HL-60/S4 treated with retinoic acid at 250 ng/mL for 4 days and 3 days (cell line): Measurements from ENCODE around the gene ZMYM2.

Source experiments
- in situ Hi-C: fragments of 300-500 bp; cut with MboI; formaldehyde crosslinking; loops from 2 replicates; pipeline ENCODE4 v1.7.0; 2022; ENCODE audit warnings: low sequenced_read_pairs

Gene ZMYM2

DNA sequence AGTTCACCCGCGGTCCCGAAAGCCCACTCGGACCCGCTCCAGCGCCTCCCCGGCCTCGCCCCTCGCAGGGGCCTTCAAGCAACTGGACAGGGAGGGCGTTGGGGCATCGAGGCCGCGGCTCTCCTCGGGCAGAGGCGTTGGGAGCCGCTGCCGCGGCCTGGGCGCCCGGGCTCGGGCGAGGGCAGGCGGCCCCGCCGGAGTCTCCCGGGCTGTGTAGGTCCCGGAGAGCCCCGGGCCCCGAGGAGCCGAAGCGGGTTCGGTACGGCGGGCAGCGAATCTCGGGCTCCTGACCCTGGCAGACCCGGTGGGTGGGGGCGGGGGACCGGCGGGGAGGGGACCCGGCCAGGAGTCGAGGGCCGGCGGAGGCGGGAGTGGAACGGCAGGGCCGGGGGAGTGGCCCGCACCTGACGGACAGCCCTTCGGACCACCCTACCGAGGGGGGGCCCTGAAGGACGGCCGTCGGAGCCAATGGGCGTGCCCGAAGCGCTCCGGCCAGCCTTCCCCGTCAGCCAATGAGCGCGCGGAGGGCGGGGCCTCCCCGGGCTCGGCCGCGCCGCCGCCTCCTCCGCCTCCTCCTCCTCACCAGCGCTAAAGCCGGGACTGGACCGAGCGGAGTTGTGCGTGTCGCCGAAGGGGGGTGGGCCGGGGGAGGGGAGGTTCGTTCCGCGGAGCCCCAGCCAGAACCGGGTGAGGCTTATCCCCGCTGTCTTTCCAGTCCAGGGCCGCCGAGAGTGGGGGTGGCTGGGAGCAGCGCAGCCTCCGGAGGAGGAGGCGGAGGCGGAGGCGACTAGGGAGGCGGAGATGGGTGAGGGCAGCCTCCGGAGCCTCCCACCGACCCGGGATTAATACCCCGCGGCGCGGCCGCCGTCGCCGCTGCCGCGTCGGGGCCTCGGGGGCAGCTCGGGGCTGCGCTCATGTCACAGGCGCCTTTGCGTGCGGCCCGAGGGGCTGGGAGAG is at the start of gene ZMYM2:
Gene ZMYM2, plus strand, starts transcription at position 573 of the 957 bp plus-strand sequence. CDS start 34,346 bp downstream, outside the sequence.
- in situ Hi-C loops, result no loop called here

DNA sequence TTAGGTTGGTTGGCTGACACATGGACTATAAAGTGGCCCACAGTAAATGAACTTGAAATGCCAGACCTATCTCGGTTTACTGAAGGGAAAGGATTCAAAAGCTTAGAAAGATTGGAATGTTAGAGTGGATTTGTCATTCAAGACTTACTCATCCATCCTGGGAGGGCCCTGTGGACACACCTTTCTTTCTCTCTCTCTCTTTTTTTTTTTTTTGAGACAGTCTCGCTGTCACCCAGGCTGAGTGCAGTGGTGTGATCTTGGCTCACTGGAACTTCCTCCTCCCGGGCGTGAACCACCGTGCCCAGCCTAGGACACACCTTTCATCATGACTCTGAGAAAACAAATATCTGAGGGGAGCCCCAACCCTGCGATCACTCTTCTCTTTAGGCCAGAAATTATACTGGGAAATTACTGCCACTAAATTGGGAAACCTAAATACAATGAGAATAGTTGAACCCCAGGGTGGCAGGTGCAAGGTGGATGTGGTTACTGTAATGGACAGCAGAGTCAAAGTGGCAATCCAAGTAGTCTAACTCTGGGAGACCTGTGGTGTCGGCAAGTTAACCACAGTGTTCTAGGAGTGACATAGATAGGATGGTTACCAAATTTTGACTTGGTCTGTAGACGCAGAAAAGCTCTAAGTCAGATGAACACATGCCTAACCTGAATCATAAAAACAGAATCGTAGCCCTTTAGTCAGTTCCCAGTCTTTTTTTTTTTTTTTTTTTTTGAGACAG is 48.0 kb upstream of the ZMYM2 start:
- in situ Hi-C loops, result no loop called here

DNA sequence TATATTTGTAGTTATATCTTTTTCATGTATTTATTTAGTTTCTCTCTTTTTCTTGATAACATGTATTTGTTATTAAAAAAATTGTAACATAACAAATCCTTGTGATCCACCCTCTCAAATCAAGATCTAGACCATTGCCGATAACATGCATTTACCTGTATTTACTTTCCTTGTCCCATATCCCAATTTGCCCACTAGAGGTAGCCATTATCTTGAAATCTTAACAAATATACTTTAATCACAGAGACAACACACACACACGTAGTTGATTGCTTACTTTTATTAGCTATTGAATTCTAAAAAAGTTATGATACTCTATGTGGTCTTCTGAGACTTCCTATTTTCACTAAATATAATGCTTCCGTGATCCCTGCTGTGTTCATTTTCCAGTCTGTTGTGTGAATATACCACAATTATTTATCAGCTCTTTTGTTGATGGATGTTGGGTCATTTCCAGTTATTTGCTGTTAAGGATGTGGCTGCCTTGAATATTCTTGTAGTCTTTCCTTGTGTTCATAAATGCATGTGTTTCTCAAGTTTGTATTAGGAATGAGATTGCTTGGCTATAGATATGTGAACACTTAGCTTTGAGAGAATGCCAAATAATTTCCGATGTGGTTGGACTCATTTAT is 31.3 kb upstream of the ZMYM2 start:
- in situ Hi-C loops, result no loop called here

DNA sequence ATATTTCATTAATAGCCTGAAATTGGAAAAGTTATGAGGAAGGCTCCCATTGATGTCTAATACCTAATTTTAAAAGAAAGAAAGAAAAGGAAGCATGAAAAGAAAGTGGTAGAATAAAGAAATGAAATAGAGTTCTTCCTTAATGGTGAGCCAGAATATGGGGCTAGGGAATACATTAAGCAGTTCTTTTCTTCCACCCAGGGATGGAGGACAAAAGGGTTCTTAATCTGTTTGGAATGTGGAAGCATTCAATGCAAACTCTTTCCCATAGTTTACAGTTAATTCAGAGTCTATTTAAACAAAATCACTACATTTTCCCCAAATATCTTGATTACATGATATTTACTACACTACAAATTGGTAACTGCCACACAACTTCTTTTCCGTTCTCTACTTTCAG is 18.4 kb upstream of the ZMYM2 start:
- in situ Hi-C loops, result no loop called here

DNA sequence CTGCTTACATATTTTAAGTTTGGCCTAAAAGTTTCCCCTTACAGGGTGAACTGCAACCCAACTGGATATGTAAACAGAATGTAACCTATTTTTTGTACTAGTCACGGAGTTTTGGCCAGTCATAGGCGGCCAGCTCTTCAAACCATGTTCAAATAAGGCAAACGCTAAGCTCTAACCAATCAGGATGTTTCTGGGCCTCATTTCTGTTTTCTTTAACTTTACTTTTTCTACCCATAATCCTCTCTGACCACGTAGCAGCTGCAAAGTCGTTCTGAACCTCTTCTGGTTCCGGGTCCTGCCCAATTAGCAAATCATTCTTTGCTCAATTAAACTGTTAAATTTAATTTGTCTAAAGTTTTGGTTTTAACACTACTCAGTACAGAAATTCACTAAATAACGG is 8.2 kb upstream of the ZMYM2 start:
- in situ Hi-C loops, result no loop called here

DNA sequence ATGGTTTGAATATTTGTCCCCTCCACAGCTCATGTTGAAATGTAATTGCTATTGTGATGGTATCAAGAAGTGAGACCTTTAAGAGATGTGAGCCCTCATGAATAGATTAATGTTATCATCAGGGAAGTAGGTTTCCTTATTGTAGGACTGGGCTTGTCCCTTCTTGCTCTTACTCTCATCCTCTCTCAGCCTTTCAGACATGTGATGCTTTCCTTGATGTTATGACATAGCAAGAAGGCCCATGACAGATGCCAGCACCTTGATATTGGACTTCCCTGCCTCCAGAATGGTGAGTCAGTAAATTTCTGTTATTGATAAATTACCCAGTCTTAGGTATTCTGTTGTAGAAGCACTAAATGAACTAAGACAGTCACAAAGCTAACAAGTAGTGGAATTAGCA is 5.7 kb upstream of the ZMYM2 start:
- in situ Hi-C loops, result no loop called here

DNA sequence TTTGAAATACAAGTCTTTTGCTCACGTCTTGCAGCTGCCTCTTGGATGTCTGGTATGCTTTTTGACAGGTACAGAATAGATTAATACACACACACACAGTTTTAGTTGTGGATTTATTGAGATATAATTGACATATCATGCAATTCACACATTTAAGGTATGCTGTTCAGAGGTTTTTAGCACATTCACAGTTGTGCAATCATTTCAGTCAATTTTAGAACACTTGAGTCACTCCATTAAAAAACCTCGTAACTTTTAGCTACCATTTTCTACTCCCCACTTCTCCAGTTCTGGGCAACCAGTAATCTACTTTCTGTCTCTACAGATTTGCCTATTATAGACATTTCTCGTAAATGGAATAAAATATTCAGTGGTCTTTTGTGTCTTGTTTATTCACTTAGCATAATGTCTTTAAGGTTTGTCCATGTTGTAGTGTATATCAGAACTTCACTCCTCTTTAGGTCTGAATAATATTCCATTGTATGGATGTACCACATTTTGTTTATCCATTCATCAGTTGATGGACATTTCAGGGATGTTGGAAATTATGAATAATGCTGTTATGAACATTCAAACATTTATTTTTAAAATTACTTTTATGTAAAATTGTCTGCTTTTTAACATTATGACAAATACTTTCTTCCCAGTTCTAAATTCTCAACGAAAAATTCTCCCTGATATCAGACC is 2.5 kb upstream of the ZMYM2 start:
- in situ Hi-C loops, result no loop called here

DNA sequence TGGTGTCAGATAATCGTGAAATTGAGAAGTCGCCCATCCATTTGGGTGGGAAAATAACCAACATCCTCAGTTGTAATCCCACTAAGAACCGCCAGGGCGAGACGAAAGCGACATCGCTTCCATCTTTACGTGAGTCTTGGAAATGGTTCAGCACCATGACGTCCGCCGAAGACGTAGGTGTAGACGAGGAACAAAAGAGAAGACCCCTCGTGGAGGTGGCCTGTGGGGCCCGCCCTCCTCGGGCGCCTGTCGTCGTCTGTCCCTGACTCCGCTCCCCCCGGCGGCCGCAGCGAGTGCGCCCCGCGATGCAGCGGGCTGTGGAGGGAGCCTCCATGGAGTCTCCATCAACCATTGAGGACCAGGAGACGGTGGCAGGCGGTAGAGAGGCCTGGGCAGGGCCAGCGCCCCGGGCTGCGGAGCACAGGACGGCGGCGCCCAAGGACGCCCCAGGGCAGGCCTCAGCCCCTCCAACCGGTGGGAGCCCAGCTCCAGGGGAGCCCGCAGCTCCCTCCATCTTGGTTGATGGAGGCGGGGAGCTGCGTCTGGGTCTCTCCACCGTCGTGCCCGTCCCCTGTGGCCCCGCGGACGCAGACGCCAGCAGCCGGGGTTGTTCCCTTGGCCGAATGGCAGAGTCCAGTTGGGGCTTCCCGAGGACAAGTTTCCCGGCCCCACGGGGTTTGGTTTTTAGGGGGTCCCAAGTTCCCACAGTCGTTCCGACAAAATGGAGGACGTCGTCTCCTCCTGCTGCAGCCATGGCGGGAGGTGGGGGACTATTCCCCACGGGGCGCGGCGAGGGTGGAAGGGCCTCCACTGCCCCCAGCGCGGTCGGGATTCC is 990 bp upstream of the ZMYM2 start:
- in situ Hi-C loops, result no loop called here

DNA sequence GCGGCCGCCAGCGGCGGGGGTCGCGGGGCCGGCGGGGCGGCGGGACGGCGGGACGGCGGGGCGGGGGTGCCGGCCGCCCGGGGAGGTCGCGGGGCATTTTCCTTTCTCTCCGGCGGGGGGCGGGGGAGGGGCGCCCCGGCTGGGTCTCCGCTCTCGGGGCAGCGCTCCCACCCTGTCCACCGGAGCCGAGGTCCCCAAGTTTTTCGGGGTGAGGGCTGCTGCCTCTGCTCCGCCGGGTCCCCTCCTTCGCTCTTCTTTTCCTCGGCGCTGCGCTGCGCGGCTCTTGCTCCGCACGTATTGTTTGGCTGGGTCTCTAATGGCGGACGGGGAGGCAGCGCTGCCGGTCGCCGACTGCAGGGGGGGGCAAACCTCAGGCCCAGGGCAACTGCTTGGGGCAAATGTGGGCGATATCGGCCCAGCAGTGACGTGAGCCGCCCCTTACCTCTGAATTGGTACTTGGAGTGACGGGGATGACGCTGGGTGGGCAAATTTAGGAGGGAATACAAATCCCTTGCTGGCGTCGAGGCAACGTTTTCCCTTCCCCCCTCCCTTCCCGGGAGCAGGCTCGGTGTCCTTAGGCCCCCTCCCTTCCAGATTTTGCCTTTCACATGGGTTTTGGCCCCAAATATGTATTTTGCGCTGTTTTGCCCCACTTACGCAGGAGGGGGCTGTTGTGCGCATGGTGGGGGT is 759 bp downstream of the ZMYM2 start:
- in situ Hi-C loops, result no loop called here

DNA sequence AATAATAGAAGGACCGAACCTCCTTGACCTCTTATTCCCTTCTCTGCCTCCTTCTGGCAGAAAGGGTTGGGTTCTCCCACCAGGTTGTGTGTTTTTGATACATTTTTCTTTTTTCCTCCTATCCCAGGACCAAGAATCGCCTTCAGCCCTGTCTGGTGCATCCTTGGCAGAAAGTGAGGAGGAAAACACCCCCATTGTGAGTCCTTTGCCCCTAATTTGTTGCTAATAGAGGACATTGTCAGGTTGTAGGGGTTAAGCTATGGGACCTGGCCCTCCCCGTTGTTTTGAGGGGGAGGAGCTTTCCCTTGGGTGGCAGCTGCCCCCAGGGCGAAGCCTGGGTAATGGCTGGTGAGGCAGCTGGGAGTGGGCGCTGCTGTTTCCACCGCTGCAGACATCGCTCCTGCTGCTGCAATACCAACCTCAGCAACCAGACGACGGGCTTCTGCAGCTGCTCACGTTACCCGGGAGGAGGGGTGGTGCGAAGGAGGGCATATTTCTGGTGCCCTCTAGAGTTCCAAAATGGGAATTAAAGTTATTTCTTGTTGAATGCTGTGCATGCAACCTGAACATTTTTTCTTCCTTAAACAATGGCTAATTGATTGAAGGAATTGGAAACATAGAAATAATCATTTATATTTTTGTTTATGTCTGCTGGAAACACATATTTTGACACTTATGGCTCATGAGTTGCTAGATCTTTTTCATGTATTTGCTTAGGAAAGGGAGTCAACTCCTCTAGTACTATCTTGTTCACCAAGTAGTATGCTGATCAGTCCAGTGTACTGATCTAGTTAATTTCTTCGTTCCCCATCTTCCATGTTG is 1.5 kb downstream of the ZMYM2 start:
- in situ Hi-C loops, result no loop called here

DNA sequence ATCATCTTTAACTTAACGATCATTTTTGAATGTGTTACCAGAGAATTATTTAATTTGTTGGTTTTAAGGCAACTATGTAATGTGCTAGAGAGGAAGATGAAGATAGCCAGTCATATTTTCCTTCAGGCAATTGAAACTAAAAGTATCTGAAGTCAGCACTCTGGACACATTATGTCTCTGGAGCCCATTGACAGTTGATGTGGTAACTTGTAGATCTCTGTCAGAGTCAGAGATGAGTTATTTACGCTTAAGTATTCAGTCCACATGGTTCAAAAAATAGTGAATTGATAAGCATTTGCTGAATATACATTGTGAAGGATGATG is 2.1 kb downstream of the ZMYM2 start:
- in situ Hi-C loops, result no loop called here

DNA sequence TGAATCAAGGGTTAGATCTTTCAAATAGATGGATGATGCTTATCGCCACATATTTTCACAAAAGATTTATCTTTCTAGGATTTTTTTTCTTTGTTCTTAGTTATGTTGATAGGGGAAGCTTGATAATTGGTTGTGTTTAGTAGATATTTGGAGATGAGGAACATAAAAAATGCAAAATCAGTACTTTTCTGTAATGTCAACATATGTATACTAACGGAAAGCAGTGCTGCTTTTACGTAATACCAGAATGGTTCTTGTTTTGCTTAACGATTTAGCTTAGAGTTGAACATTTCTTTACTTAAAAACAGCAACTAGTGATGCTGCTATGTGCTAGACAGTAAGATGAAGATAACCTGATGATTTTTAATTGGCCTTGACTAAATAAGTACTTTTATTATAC is 3.0 kb downstream of the ZMYM2 start:
- in situ Hi-C loops, result no loop called here

DNA sequence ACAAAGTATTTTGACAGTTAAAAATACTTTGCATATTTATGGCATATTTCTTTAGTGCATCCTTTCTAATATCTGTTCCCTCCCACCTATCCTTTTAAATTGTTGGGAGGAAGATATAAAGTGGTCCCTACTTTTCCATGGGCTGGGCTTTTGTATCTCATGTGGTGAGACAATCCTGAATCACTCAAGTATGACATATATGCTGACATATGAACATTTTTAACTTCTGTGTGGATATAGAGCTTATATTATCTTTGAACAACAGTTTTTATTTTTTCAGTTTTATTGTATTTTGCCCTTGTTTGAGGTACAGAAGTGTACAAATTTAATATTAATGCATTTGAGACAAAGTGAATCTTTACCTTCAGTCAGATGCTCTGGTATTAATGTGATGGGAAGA is 3.4 kb downstream of the ZMYM2 start:
- in situ Hi-C loops, result no loop called here

DNA sequence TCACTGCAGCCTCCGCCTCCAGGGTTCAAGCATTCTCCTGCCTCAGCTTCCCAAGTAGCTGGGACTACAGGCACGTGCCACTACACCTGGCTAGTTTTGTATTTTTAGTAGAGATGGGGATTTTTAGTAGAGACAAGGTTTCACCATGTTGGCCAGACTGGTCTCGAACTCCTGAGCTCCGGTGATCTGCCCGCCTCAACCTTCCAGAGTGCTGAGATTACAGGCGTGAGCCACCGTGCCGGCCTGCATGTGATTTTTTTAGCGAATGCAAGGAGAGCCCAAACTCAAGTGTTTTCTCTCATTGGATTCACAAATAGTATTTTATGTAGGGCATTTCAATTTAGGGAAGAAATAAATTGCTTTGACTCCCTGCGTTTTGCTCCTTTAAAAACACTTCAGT is 4.4 kb downstream of the ZMYM2 start:
- in situ Hi-C loops, result no loop called here

DNA sequence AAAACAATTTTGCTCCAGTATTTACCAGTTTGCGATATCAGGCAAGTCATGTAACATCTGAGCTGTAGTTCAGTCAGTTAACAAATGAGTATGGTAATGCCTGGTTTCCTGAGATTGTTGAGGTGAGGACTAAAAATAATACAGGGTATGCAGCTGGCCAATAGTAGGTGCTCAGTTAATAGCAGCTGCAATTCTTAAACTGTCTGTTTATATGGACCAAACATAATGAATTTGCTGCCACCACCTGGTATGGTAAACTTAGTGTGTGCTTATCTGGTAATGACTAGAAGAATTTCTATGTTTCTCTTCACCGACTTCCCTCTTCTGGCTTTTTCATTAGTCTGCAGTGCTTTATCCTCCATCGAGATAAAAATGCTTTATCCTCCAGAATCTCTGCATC is 9.1 kb downstream of the ZMYM2 start:
- in situ Hi-C loops, result no loop called here

DNA sequence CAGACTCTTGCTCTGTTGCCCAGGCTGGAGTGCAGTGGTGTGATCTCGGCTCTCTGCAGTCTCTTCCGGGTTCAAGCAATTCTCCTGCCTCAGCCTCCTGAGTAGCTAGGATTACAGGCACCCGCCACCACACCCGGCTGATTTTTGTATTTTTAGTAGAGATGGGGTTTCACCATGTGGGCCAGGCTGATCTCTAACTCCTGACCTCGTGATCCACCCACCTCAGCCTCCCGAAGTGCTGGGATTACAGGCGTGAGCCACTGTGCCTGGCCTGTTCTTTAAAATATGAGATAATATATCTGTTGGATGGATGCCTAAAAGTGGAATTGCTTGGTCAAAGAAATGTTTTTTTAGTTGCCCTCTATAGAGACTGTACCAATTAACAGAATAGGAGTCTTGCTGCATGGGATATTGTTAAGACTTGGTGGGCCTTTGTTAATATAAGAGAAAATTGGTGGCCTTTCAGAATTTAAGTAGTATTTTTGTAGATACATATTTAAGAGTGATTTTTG is 16.0 kb downstream of the ZMYM2 start:
- in situ Hi-C loops, result loop anchor here (25.0 kb wide), 1 partner anchor 188 kb away; the partner anchor contains the start of gene GJA3

DNA sequence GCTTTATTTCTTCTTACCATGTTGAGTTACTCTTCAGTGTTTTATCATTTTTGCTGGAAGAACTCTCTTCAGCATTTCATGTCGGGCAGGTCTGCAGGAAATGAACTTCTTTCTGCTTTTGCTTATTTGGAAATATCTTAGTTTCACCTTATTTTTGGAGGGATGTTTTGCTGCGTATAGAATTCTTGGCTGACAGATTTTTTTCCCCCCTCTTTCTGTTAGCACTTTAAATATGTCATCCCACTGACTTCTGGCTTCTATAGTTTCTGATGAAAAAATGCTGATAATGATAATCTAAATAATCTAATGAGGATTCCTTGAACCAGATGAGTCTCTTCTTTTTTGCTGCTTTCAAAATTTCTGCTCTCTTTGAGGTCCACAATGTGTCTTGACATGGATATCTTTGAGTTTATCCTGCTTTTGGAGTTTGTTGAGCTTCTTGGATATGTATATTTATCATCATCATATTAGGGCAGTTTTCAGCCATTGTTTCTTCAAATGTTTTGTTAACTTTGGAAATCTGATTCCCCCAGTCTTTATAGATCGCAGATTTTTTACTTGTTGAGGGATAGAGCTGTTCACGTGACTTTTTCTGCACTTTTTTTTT is 20.4 kb downstream of the ZMYM2 start:
- in situ Hi-C loops, result loop anchor here (25.0 kb wide), 1 partner anchor 183 kb away; the partner anchor contains the start of gene GJA3

DNA sequence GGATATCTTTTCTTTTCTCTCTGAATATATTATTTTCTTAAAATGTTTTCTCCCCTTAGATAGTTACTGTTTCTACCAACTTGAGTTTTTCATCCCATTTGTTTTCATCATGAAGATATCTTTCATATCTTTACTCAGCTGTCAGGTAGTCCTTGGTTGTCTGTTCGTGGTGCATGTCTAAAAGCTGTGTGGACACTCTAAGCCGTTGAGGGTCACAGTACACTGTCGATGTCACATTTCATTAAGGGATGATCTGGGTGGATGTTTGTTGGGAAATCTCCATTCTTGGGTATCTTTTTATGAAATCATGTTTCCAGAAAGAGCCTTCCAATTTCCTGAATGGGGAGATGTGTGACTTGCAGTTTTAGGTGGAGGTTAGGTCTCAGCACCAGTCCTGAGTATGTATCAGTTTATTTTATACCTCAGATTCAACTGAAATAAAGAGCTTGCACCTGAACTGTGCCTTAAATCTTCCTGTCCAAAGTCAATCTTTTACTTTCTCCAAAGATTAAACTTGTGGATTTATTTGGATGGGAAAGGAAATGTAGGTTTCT is 23.2 kb downstream of the ZMYM2 start:
- in situ Hi-C loops, result loop anchor here (25.0 kb wide), 1 partner anchor 181 kb away; the partner anchor contains the start of gene GJA3
